ENCODE results near the gene NRBF2. TPM values are rescaled to one million over a fixed set of nuclear protein-coding genes. Genes with fewer than 3 reads are reported as not detected.

NRBF2 gene
- polyA plus RNA-seq, 2 donors = 6.7 to 10.7 TPM

GRCh38 chr10:63116452-63117072, 16.6 kb upstream of the NRBF2 start:
- Histone ChIP-seq H3K27me3 (ENCODE audit: control insufficient read depth in 1 of 2, insufficient read depth in 2 of 2, low read length in 2 of 2) (peaks cover 0 to 2% of the 10 kb centered on the region in 2 donors), H3K27ac (ENCODE audit: low read depth in 2 of 2, low read length in 1 of 2) (no peak overlapping the region), H3K4me1 (ENCODE audit: control insufficient read depth in 2 of 2, insufficient read depth in 2 of 2, low read length in 1 of 2) (no peaks in the 10 kb centered on the region), H3K36me3 (ENCODE audit: control insufficient read depth in 2 of 2, insufficient read depth in 2 of 2, low read length in 1 of 2) (no peaks in the 10 kb centered on the region), H3K4me3 (ENCODE audit: low read depth in 1 of 2, low read length in 2 of 2) (no peak overlapping the region), H3K9me3 (ENCODE audit: control insufficient read depth in 2 of 2, insufficient read depth in 1 of 2, low read depth in 1 of 2, low read length in 1 of 2) (no peaks in the 10 kb centered on the region)
- 78% methylated on average over 3 of the region's 3 CpGs for WGBS, 2 donors

GRCh38 chr10:63119041-63119440, 14.1 kb upstream of the NRBF2 start:
- Histone ChIP-seq H3K9me3 (ENCODE audit: control insufficient read depth in 2 of 2, insufficient read depth in 1 of 2, low read depth in 1 of 2, low read length in 1 of 2) (no peaks in the 10 kb centered on the region), H3K27me3 (ENCODE audit: control insufficient read depth in 1 of 2, insufficient read depth in 2 of 2, low read length in 2 of 2) (peaks cover 0 to 2% of the 10 kb centered on the region in 2 donors), H3K4me3 (ENCODE audit: low read depth in 1 of 2, low read length in 2 of 2) (no peak overlapping the region), H3K27ac (ENCODE audit: low read depth in 2 of 2, low read length in 1 of 2) (no peak overlapping the region), H3K36me3 (ENCODE audit: control insufficient read depth in 2 of 2, insufficient read depth in 2 of 2, low read length in 1 of 2) (no peaks in the 10 kb centered on the region), H3K4me1 (ENCODE audit: control insufficient read depth in 2 of 2, insufficient read depth in 2 of 2, low read length in 1 of 2) (no peaks in the 10 kb centered on the region)

GRCh38 chr10:63120554-63120953, 12.6 kb upstream of the NRBF2 start:
- Histone ChIP-seq H3K4me3 (ENCODE audit: low read depth in 1 of 2, low read length in 2 of 2) (no peak overlapping the region), H3K36me3 (ENCODE audit: control insufficient read depth in 2 of 2, insufficient read depth in 2 of 2, low read length in 1 of 2) (no peaks in the 10 kb centered on the region), H3K9me3 (ENCODE audit: control insufficient read depth in 2 of 2, insufficient read depth in 1 of 2, low read depth in 1 of 2, low read length in 1 of 2) (no peaks in the 10 kb centered on the region), H3K4me1 (ENCODE audit: control insufficient read depth in 2 of 2, insufficient read depth in 2 of 2, low read length in 1 of 2) (no peaks in the 10 kb centered on the region), H3K27ac (ENCODE audit: low read depth in 2 of 2, low read length in 1 of 2) (no peak overlapping the region), H3K27me3 (ENCODE audit: control insufficient read depth in 1 of 2, insufficient read depth in 2 of 2, low read length in 2 of 2) (peaks cover 0 to 2% of the 10 kb centered on the region in 2 donors)

- Histone ChIP-seq H3K27me3 (ENCODE audit: control insufficient read depth in 1 of 2, insufficient read depth in 2 of 2, low read length in 2 of 2) (peaks cover 0 to 1% of the 10 kb centered on the region in 2 donors), H3K4me1 (ENCODE audit: control insufficient read depth in 2 of 2, insufficient read depth in 2 of 2, low read length in 1 of 2) (no peaks in the 10 kb centered on the region), H3K27ac (ENCODE audit: low read depth in 2 of 2, low read length in 1 of 2) (no peak overlapping the region), H3K9me3 (ENCODE audit: control insufficient read depth in 2 of 2, insufficient read depth in 1 of 2, low read depth in 1 of 2, low read length in 1 of 2) (no peaks in the 10 kb centered on the region), H3K36me3 (ENCODE audit: control insufficient read depth in 2 of 2, insufficient read depth in 2 of 2, low read length in 1 of 2) (no peaks in the 10 kb centered on the region), H3K4me3 (ENCODE audit: low read depth in 1 of 2, low read length in 2 of 2) (no peak overlapping the region)
- 86 to 88% methylated on average over 2 of the region's 2 CpGs for WGBS, 2 donors
These were observed 9.3 kb upstream of the NRBF2 start for GRCh38 chr10:63123727-63124362.

- Histone ChIP-seq H3K36me3 (ENCODE audit: control insufficient read depth in 2 of 2, insufficient read depth in 2 of 2, low read length in 1 of 2) (no peaks in the 10 kb centered on the region), H3K27ac (ENCODE audit: low read depth in 2 of 2, low read length in 1 of 2) (no peak overlapping the region), H3K4me1 (ENCODE audit: control insufficient read depth in 2 of 2, insufficient read depth in 2 of 2, low read length in 1 of 2) (no peaks in the 10 kb centered on the region), H3K27me3 (ENCODE audit: control insufficient read depth in 1 of 2, insufficient read depth in 2 of 2, low read length in 2 of 2) (no peaks in the 10 kb centered on the region), H3K4me3 (ENCODE audit: low read depth in 1 of 2, low read length in 2 of 2) (no peak overlapping the region), H3K9me3 (ENCODE audit: control insufficient read depth in 2 of 2, insufficient read depth in 1 of 2, low read depth in 1 of 2, low read length in 1 of 2) (no peaks in the 10 kb centered on the region)
- WGBS, 2 donors = 61 to 64% methylated on average over 2 of the region's 2 CpGs
These were observed 7.7 kb upstream of the NRBF2 start for GRCh38 chr10:63125459-63125858.

GRCh38 chr10:63128443-63128842, 4.7 kb upstream of the NRBF2 start:
- Histone ChIP-seq H3K36me3 (ENCODE audit: control insufficient read depth in 2 of 2, insufficient read depth in 2 of 2, low read length in 1 of 2) (no peaks in the 10 kb centered on the region), H3K27me3 (ENCODE audit: control insufficient read depth in 1 of 2, insufficient read depth in 2 of 2, low read length in 2 of 2) (no peaks in the 10 kb centered on the region), H3K27ac (ENCODE audit: low read depth in 2 of 2, low read length in 1 of 2) (no peak overlapping the region), H3K4me1 (ENCODE audit: control insufficient read depth in 2 of 2, insufficient read depth in 2 of 2, low read length in 1 of 2) (no peaks in the 10 kb centered on the region), H3K9me3 (ENCODE audit: control insufficient read depth in 2 of 2, insufficient read depth in 1 of 2, low read depth in 1 of 2, low read length in 1 of 2) (no peaks in the 10 kb centered on the region), H3K4me3 (ENCODE audit: low read depth in 1 of 2, low read length in 2 of 2) (no peak overlapping the region)
- WGBS, 2 donors = 67 to 77% methylated on average over 4 of the region's 4 CpGs

GRCh38 chr10:63129888-63130287, 3.2 kb upstream of the NRBF2 start:
- Histone ChIP-seq H3K36me3 (ENCODE audit: control insufficient read depth in 2 of 2, insufficient read depth in 2 of 2, low read length in 1 of 2) (no peaks in the 10 kb centered on the region), H3K9me3 (ENCODE audit: control insufficient read depth in 2 of 2, insufficient read depth in 1 of 2, low read depth in 1 of 2, low read length in 1 of 2) (no peaks in the 10 kb centered on the region), H3K27me3 (ENCODE audit: control insufficient read depth in 1 of 2, insufficient read depth in 2 of 2, low read length in 2 of 2) (no peaks in the 10 kb centered on the region), H3K4me3 (ENCODE audit: low read depth in 1 of 2, low read length in 2 of 2) (no peak overlapping the region), H3K4me1 (ENCODE audit: control insufficient read depth in 2 of 2, insufficient read depth in 2 of 2, low read length in 1 of 2) (no peaks in the 10 kb centered on the region), H3K27ac (ENCODE audit: low read depth in 2 of 2, low read length in 1 of 2) (no peak overlapping the region)
- WGBS, 2 donors = 84 to 93% methylated on average over 6 of the region's 6 CpGs

GRCh38 chr10:63132651-63133055, 475 bp upstream of the NRBF2 start:
- Histone ChIP-seq H3K36me3 (ENCODE audit: control insufficient read depth in 2 of 2, insufficient read depth in 2 of 2, low read length in 1 of 2) (no peaks in the 10 kb centered on the region), H3K27me3 (ENCODE audit: control insufficient read depth in 1 of 2, insufficient read depth in 2 of 2, low read length in 2 of 2) (no peaks in the 10 kb centered on the region), H3K4me1 (ENCODE audit: control insufficient read depth in 2 of 2, insufficient read depth in 2 of 2, low read length in 1 of 2) (no peaks in the 10 kb centered on the region), H3K9me3 (ENCODE audit: control insufficient read depth in 2 of 2, insufficient read depth in 1 of 2, low read depth in 1 of 2, low read length in 1 of 2) (no peaks in the 10 kb centered on the region), H3K4me3 (ENCODE audit: low read depth in 1 of 2, low read length in 2 of 2) (peak overlapping the region in 1 of 2 donors; percentile 89), H3K27ac (ENCODE audit: low read depth in 2 of 2, low read length in 1 of 2) (peak overlapping the region; percentile 93 to 95)
- 58 to 64% methylated on average over 6 of the region's 6 CpGs for WGBS, 2 donors

- Histone ChIP-seq H3K9me3 (ENCODE audit: control insufficient read depth in 2 of 2, insufficient read depth in 1 of 2, low read depth in 1 of 2, low read length in 1 of 2) (no peaks in the 10 kb centered on the region), H3K4me3 (ENCODE audit: low read depth in 1 of 2, low read length in 2 of 2) (peak overlapping the region; percentile 89 to 90), H3K27ac (ENCODE audit: low read depth in 2 of 2, low read length in 1 of 2) (peak overlapping the region; percentile 93 to 95), H3K27me3 (ENCODE audit: control insufficient read depth in 1 of 2, insufficient read depth in 2 of 2, low read length in 2 of 2) (no peaks in the 10 kb centered on the region), H3K4me1 (ENCODE audit: control insufficient read depth in 2 of 2, insufficient read depth in 2 of 2, low read length in 1 of 2) (no peaks in the 10 kb centered on the region), H3K36me3 (ENCODE audit: control insufficient read depth in 2 of 2, insufficient read depth in 2 of 2, low read length in 1 of 2) (no peaks in the 10 kb centered on the region)
- 8 to 9% methylated on average over 8 to 9 of the region's 9 CpGs for WGBS, 2 donors
These were observed 861 bp downstream of the NRBF2 start for GRCh38 chr10:63133821-63134557.
